Renal cortex interstitium (tissue), 11 donors: ENCODE data around the gene ITPKB. TPM values are rescaled to one million over a fixed set of nuclear protein-coding genes. Genes with fewer than 3 reads are reported as not detected.
A peak's percentile ranks its signal among the peaks of the same experiment; 100 is the strongest.
"Not testable (repeated sequence)": the region's sequence is repeated elsewhere in the genome, so short reads cannot be mapped to it uniquely, and the experiment has no call there.

Source experiments
- DNase-seq, 11 donors: peaks; one replicate each; pipeline ENCODE4 v3.0.0-alpha.2; 2013; ENCODE audit warnings: low read depth in 9 of 11, low spot score in 4 of 11; ENCODE audit errors: extremely low read depth in 1 of 11
- polyA plus RNA-seq, 3 donors: library from polyadenylated mRNA; unstranded; fragments of 120-200 nt; gene quantifications; one replicate each; pipeline ENCODE4 v1.2.1, GENCODE V29; 2013; ENCODE audit not compliant: insufficient read length in 3 of 3

ITPKB gene
- polyA plus RNA-seq, 3 donors = 20.2 to 26.3 (median 26.3) TPM

DNA sequence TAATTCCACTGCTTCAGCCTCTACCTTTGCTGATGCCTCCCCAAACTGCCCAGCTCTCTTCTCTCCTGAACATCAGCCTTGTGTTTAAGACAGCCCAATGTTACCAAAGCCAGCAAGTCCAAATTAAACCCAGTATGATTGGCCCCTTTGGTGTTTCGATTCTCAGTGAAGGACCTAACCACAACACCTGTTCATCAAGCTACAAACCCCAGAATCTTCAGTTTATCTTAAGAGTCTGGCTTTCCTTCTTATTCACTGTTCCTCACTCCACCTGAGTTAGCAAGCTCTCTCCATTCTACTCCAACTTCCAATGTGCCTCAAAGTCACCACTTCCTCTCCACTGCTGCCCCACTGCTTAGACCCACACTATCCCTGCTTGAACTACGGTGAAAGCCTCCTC is 25.5 kb upstream of the ITPKB start:
- DNase-seq = no peak

GRCh38 chr1:226763905-226764264 is 24.8 kb upstream of the ITPKB start:
- no peak for DNase-seq

DNA sequence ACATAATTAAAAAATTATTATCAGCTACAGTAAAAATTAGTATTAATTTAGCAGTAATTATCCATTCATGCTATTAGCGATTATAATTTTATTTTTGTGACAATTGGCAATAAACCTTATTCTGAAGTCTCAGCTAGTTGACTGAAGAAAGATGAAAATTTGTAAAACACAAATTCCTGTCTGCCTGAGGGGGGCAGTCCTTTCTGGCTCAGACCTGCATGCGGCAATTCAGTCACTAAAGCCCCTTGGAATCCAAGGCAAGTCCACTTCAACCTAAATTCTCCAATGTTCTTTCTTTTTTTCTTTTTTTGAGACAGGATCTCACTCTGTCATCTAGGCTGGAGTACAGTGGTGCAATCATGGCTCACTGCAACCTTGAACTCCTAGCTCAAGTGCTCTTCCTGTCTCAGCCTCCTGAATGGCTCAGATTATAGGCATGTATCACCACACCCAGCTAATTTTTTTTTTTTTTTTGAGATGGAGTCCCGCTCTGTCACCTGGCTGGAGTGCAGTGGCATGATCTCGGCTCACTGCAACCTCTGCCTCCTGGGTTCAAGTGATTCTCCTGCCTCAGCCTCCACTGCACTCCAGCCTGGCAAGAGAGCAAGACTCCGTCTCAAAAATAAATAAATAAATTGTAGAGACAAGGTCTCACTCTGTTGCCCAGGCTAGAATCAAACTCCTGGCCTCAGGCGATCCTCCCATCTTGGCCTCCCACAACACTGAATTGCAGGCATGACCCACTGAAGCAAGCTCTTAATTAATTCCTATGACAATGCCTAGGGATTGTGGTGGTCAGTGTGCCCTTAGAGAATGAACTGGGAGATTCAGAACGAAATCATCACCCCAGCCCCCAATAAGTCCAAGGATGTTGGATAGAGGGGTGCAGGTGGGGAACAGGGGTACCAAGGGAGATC is 24.2 kb upstream of the ITPKB start:
- no peak for DNase-seq

GRCh38 chr1:226762055-226762454 is 23.0 kb upstream of the ITPKB start:
- no peak for DNase-seq

GRCh38 chr1:226761322-226761721 is 22.2 kb upstream of the ITPKB start:
- no peak for DNase-seq

- no peak for DNase-seq
These were observed 15.9 kb upstream of the ITPKB start for GRCh38 chr1:226754793-226755533.

DNA sequence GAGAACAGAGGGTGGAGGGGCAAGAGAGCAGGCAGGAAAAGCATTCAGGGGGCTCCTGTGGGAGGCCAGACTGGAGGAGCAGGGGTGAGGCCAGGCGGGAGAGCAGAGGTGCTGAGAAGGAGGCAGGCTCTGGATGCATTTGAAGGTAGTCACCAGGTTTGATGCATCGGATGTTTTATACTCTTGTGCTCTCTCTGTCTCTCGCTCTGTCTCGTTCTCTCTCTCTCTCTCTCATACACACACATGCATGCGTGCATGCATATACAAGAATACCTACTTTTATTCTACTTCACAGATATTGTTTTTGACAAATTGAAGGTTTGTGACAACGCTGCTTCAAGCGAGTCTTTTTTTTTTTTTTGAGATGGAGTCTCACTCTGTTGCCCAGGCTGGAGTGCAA is 15.0 kb upstream of the ITPKB start:
- DNase-seq = no peak

- DNase-seq = no peak
These were observed 12.6 kb upstream of the ITPKB start for GRCh38 chr1:226751703-226752102.

DNA sequence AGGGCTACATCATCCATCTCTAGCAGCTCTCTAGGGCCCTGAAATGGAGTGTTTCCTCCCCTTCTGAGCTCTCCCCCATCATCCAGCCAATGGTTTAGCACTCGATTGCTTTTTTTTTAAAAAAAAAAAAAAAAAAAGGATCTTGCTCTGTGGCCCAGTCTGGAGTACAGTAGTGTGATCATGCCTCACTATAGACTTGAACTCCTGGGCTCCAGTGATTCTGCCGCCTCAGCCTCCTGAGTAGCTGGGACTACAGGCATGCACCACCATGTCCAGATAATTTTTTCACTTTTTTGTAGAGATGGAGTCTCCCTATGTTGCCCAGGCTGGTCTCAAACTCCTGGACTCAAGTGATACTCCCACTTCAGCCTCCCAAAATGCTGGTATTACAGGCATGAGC is 12.1 kb upstream of the ITPKB start:
- DNase-seq = no peak

DNA sequence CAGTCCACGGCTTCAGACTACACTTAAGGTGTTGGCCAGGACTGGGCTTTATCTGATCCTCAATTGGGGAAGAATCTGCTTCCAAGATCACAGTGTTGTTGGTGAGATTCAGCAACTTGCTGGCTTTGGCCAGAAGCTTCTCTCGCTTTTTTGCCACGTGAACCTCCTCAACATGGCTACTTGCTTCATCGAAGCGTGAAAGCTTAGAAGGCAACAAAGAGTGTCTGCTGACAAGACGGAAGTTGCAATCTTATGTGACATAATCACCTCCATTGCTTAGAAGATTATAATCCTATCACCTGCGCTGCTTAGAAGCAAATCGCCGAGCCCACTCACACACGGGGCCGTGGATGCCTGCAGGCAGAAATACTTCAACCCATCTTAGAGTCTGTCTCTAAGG is 10.4 kb upstream of the ITPKB start:
- DNase-seq = no peak

DNA sequence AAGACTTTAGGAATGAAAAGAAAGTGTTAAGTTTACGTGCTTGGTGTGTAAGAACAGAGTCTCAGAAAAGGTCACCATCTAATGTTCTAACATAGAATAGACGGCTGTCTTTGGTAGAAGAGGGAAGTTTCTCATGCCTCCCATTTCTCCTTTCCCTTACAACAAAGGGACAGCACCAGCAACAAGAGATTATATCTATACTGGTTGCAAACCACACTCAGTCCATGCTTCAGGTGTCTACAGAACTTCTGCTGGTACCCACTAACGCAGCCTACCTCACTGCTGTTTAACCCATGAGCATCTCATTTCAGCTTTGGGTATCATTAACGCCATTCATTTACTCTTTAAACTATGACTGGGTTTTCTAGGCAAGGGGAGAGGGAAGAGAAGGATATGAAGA is 9.2 kb upstream of the ITPKB start:
- DNase-seq = no peak

GRCh38 chr1:226747519-226748263 is 8.6 kb upstream of the ITPKB start:
- not testable (repeated sequence) for DNase-seq

- DNase-seq = no peak
These were observed 4.2 kb upstream of the ITPKB start for GRCh38 chr1:226743259-226743658.

DNA sequence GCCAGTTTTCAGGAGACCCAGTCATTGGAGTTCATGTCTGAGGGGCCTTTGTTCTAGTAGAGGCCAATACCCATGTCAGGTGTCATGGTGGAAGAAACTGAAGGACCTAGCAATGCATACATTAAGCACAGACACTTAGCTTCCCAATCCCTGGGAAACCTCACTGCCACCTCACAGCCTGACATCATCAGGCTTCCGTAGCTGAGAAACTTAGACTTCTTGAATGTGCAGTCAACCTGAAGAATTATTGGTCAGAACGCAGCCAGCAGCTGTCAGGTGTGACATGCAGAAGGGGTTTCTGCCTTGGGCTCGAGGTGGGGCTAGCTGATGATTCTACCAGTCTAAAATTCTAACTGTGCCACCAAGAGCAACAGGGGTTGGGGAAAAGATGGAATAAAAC is 1.9 kb upstream of the ITPKB start:
- DNase-seq = no peak

DNA sequence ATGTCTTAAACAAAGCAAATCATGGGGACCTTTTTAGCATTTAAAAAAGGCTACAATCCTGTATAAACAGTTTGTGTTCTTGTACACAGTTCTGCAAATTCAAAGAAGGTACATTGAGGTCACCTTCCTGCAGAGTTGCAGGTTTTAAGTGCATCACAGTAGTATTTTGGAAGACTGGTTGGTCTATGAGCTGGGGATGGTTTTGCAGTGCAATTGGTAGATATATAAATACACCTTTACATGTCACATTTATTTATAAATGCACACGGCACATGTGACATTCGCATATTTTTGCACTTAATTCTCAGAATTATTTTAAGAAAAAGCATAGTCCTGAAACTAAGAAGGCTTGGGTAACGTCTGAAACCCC is 599 bp upstream of the ITPKB start:
- DNase-seq = no peak

- peak in 2 of 11 donors; percentile 33 to 38 for DNase-seq
These were observed 574 bp downstream of the ITPKB start for GRCh38 chr1:226738421-226738994.

- no peak for DNase-seq
These were observed 1.2 kb downstream of the ITPKB start for GRCh38 chr1:226737819-226738420.

DNA sequence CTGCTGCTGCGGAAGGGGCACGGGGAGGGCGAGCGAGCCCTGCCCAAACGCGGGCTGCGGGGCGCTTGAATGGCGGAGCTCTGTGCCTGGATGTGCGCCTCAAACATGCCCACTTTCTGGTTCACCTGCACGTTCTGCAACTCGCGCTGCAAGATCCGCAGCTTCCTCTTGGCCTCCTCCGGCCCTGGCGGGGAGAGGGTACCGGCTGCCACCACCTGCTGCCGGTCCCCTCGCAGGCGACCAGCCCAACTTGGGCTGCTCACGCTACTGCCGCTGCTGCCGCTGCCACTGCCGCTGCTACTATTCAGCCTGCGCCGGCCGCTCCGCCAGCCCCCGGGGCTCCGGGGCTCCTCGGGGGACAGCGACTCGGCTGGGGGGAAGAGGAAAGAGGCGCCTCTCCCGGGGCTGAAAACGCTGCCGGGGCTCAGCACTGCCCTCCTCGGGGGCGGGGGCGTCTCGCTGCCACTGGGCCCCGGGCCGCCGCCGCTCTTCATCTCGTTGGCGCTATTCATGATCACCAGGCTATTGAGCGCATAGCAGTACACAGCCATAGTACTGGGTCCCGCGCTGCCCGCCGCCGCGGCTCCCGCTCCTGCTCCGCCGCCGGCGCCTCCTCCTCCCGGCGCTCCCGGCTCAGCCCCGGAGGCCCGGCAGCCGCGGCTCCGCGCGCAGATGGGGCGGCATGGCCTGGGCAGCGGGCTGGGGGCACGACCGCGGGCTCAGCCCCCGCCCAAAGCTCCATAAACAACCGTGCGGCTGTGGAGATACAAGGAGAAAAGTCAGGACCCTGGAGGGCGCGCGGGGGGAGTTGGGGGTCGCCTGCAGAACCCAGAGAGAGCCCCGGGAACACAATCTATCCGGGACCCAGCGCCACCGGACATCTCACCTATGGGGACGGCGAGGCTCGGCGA is 1.9 kb downstream of the ITPKB start:
- no peak for DNase-seq
